ENCODE results near the gene SCCPDH. TPM values are rescaled to one million over a fixed set of nuclear protein-coding genes. Genes with fewer than 3 reads are reported as not detected.

SCCPDH gene
- total and polyA plus RNA-seq, 2 of the 13 experiments (the other 11 are each of a cell fraction or from before 2014, with no cell fraction given), result 36.7 to 62.3 TPM

DNA sequence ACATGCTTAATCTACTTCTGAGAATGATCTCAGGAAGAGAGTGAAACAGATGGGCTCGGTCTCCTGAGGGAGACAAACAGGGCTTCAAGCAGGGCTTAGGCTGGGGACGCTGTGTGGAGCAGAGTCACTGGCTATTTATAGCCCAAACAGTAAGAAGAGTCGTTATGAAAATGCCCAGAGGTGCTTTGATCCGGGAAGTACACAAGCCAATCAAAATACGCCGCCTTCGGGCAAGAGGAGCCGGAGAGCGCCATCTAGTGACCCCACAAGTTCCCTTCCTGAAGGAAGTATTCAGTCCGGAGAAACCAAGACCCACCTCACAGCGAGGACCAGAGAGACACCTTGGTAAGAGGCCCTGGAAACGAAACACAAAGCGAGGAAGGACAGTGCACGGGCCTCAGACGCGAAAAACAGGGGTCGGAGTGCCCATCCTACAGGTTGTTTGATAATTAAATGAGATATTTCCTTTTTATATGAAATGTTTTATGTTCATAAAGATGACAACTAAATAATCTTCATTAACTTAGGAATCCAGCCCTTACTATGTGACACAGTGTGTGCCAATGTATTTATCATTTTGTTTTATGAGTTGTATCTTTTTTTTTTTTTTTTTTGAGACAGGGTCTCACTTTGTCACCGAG is 25.0 kb upstream of the SCCPDH start (continued):
- TF ChIP-seq ZBTB20 (CRISPR knock-in tag; IDR thresholded peaks at IDR 0.05; ENCODE audit: borderline replicate concordance, low read depth) (no peak), ZNF207 (IDR thresholded peaks at IDR 0.05; ENCODE audit: borderline replicate concordance) (no peak), HNRNPL (IDR thresholded peaks at IDR 0.05; ENCODE audit: low read depth, low read length) (no peak), GABPB1 (CRISPR knock-in tag; IDR thresholded peaks at IDR 0.05) (no peak), ZNF143 (CRISPR knock-in tag; IDR thresholded peaks at IDR 0.05) (no peak), RELA (CRISPR knock-in tag; IDR thresholded peaks at IDR 0.05) (no peak), RBM22 (optimal IDR thresholded peaks at IDR 0.05; ENCODE audit: low read length) (no peak), HOXA5 (CRISPR knock-in tag; IDR thresholded peaks at IDR 0.05) (no peak), TARDBP (CRISPR knock-in tag; IDR thresholded peaks at IDR 0.05) (0 out of 2 replicates have a peak, but pooled peaks have one; percentile 30), ZNF264 (CRISPR knock-in tag; IDR thresholded peaks at IDR 0.05) (no peak), NCOA2 (CRISPR knock-in tag; IDR thresholded peaks at IDR 0.05) (no peak), ZNF234 (CRISPR knock-in tag; conservative IDR thresholded peaks at IDR 0.05) (no peak), ZNF570 (CRISPR knock-in tag; IDR thresholded peaks at IDR 0.05; ENCODE audit: borderline replicate concordance) (no peak), FOXK2 (IDR thresholded peaks at IDR 0.05) (0 out of 2 replicates have a peak, but pooled peaks have one; percentile 34), DZIP1 (CRISPR knock-in tag; IDR thresholded peaks at IDR 0.05) (no peak), MXD4 (CRISPR knock-in tag; IDR thresholded peaks at IDR 0.05) (no peak; the same call in 1 of the 2 replicates), STAT5B (CRISPR knock-in tag; IDR thresholded peaks at IDR 0.05) (no peak), KLF13 (CRISPR knock-in tag; IDR thresholded peaks at IDR 0.05) (no peak), ZNF75D (CRISPR knock-in tag; IDR thresholded peaks at IDR 0.05; ENCODE audit: borderline replicate concordance) (no peak), TMF1 (CRISPR knock-in tag; IDR thresholded peaks at IDR 0.05; ENCODE audit: low read depth) (no peak), TAF15 (IDR thresholded peaks at IDR 0.05; ENCODE audit: low read depth, low read length, poor library complexity, severe bottlenecking) (no peak), ZNF296 (CRISPR knock-in tag; conservative IDR thresholded peaks at IDR 0.05) (no peak), ZNF34 (CRISPR knock-in tag; IDR thresholded peaks at IDR 0.05; ENCODE audit: borderline replicate concordance) (no peak), YEATS4 (CRISPR knock-in tag; IDR thresholded peaks at IDR 0.05; ENCODE audit: borderline replicate concordance) (no peak; the same call in 1 of the 2 replicates), HNRNPUL1 (IDR thresholded peaks at IDR 0.05; ENCODE audit: low read depth, low read length) (no peak), TBP (CRISPR knock-in tag; IDR thresholded peaks at IDR 0.05) (no peak), EHMT2 (IDR thresholded peaks at IDR 0.05; ENCODE audit: borderline replicate concordance, low read depth, low read length) (no peak)
- TF ChIP-seq, protein P1, sequence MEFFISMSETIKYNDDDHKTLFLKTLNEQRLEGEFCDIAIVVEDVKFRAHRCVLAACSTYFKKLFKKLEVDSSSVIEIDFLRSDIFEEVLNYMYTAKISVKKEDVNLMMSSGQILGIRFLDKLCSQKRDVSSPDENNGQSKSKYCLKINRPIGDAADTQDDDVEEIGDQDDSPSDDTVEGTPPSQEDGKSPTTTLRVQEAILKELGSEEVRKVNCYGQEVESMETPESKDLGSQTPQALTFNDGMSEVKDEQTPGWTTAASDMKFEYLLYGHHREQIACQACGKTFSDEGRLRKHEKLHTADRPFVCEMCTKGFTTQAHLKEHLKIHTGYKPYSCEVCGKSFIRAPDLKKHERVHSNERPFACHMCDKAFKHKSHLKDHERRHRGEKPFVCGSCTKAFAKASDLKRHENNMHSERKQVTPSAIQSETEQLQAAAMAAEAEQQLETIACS (CRISPR knock-in tag; IDR thresholded peaks at IDR 0.05), result no peak
- TF ChIP-seq, protein P2, sequence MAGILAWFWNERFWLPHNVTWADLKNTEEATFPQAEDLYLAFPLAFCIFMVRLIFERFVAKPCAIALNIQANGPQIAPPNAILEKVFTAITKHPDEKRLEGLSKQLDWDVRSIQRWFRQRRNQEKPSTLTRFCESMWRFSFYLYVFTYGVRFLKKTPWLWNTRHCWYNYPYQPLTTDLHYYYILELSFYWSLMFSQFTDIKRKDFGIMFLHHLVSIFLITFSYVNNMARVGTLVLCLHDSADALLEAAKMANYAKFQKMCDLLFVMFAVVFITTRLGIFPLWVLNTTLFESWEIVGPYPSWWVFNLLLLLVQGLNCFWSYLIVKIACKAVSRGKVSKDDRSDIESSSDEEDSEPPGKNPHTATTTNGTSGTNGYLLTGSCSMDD (CRISPR knock-in tag; IDR thresholded peaks at IDR 0.05), result no peak

All from HepG2 (cell line).